GM23338 (cell line): Measurements from ENCODE around the gene WDR87. TPM values are rescaled to one million over a fixed set of nuclear protein-coding genes. Genes with fewer than 3 reads are reported as not detected.
"Not testable (repeated sequence)": the region's sequence is repeated elsewhere in the genome, so short reads cannot be mapped to it uniquely, and the experiment has no call there.

Source experiments
- ATAC-seq: fragments of 200-7000 bp; cut with Tn5 transposase; 3 replicates; pipeline ENCODE4 v1.9.1; 2020
- DNase-seq: peaks from one replicate; pipeline ENCODE4 v3.0.0-alpha.2; 2015; ENCODE audit warnings: low spot score
- H2AFZ ChIP-seq: fragments of 200-600 bp; sonication (generic); 2 replicates; pipeline ENCODE4 v1.8.0; 2016; ENCODE audit warnings: antibody characterized with exemption, mild to moderate bottlenecking, moderate library complexity
- H3F3A ChIP-seq: fragments of 200-600 bp; sonication (generic); replicated peaks from 2 replicates; pipeline ENCODE4 v1.8.0; 2017; ENCODE audit warnings: antibody characterized with exemption, mixed run types, low read depth
- H3K27ac ChIP-seq: fragments of 200-600 bp; sonication (generic); 2 replicates; pipeline ENCODE4 v1.6.1; 2016; ENCODE audit warnings: low read depth
- H3K27me3 ChIP-seq: fragments of 200-600 bp; sonication (generic); 2 replicates; pipeline ENCODE4 v1.8.0; 2016; ENCODE audit warnings: mild to moderate bottlenecking, mixed run types, moderate library complexity; ENCODE audit not compliant: insufficient read depth
- H3K36me3 ChIP-seq: fragments of 200-600 bp; sonication (generic); 2 replicates; pipeline ENCODE4 v1.8.0; 2016; ENCODE audit warnings: mild to moderate bottlenecking; ENCODE audit not compliant: insufficient read depth
- H3K4me1 ChIP-seq: fragments of 200-600 bp; sonication (generic); 2 replicates; pipeline ENCODE4 v1.8.0; 2016; ENCODE audit warnings: mild to moderate bottlenecking, moderate library complexity; ENCODE audit not compliant: insufficient read depth
- H3K4me2 ChIP-seq: fragments of 200-600 bp; sonication (generic); 2 replicates; pipeline ENCODE4 v1.7.1; 2017; ENCODE audit warnings: mixed run types
- H3K4me3 ChIP-seq: fragments of 200-600 bp; sonication (generic); 2 replicates; pipeline ENCODE4 v1.6.1; 2016; ENCODE audit warnings: mixed run types
- H3K79me2 ChIP-seq: fragments of 200-600 bp; sonication (generic); replicated peaks from 2 replicates; pipeline ENCODE4 v1.8.0; 2017; ENCODE audit warnings: mild to moderate bottlenecking; ENCODE audit not compliant: insufficient read depth
- H3K9me2 ChIP-seq: fragments of 200-600 bp; sonication (generic); 2 replicates; pipeline ENCODE4 v1.8.0; 2017; ENCODE audit not compliant: insufficient read depth
- H4K20me1 ChIP-seq: fragments of 200-600 bp; sonication (generic); replicated peaks from 2 replicates; pipeline ENCODE4 v1.8.0; 2017; ENCODE audit warnings: mild to moderate bottlenecking; ENCODE audit not compliant: insufficient read depth
- H3K27ac Mint-ChIP-seq: 2 replicates; pipeline ENCODE4 v1.8.0; 2020; ENCODE audit warnings: inconsistent platforms, mild to moderate bottlenecking, moderate library complexity, mixed read lengths
- H3K27me3 Mint-ChIP-seq: 3 replicates; pipeline ENCODE4 v1.8.0; 2022; ENCODE audit warnings: low read depth, mild to moderate bottlenecking, moderate library complexity, mixed read lengths, inconsistent platforms; ENCODE audit not compliant: insufficient read depth, poor library complexity
- H3K36me3 Mint-ChIP-seq: 3 replicates; pipeline ENCODE4 v1.8.0; 2021; ENCODE audit warnings: low read depth, mild to moderate bottlenecking, inconsistent platforms, moderate library complexity, mixed read lengths
- H3K4me1 Mint-ChIP-seq: 3 replicates; pipeline ENCODE4 v1.8.0; 2020; ENCODE audit warnings: mild to moderate bottlenecking, inconsistent platforms, mixed read lengths
- H3K4me3 Mint-ChIP-seq: 3 replicates; pipeline ENCODE4 v1.8.0; 2021; ENCODE audit warnings: moderate library complexity, mild to moderate bottlenecking, inconsistent platforms, mixed read lengths
- H3K9me3 Mint-ChIP-seq: 3 replicates; pipeline ENCODE4 v1.8.0; 2020; ENCODE audit warnings: moderate library complexity, mild to moderate bottlenecking, inconsistent platforms, mixed read lengths
- CREB1 ChIP-seq: fragments of 250-450 bp; sonication (Bioruptor Pico); IDR thresholded peaks from 2 replicates; pipeline ENCODE4 v1.5.0; 2020; ENCODE audit warnings: low read depth, mild to moderate bottlenecking, moderate library complexity
- EZH2 ChIP-seq: fragments of 200-600 bp; sonication (generic); IDR thresholded peaks from one replicate; pipeline ENCODE4 v1.8.0; 2017; ENCODE audit warnings: antibody characterized with exemption, mild to moderate bottlenecking, low read depth; ENCODE audit not compliant: unreplicated experiment
- EZH2phosphoT487 ChIP-seq: fragments of 200-600 bp; sonication (generic); IDR thresholded peaks from one replicate; pipeline ENCODE4 v1.8.1; 2018; ENCODE audit warnings: antibody characterized with exemption; ENCODE audit not compliant: unreplicated experiment
- JUNB ChIP-seq: IDR thresholded peaks from one replicate; pipeline ENCODE4 v1.6.1; 2016; ENCODE audit warnings: antibody characterized with exemption; ENCODE audit not compliant: unreplicated experiment
- REST ChIP-seq: IDR thresholded peaks from one replicate; pipeline ENCODE4 v1.6.1; 2018; ENCODE audit warnings: antibody characterized with exemption; ENCODE audit not compliant: unreplicated experiment
- ZNF331 ChIP-seq: fragments of 250-450 bp; sonication (Bioruptor Pico); IDR thresholded peaks from 2 replicates; pipeline ENCODE4 v1.5.0; 2020; ENCODE audit warnings: low read depth, mild to moderate bottlenecking, moderate library complexity
- polyA plus RNA-seq: library from polyadenylated mRNA; unstranded; fragments of >200 nt; fragmentation: Nextera tagmentation; extraction: Ambion mirVana; gene quantifications from 2 replicates; pipeline ENCODE4 v1.2.1, GENCODE V29; 2016
- total RNA-seq: library from RNA; depleted of rRNA; stranded (reverse); fragments of >200 nt; shearing (Covaris generic); gene quantifications from 2 replicates; pipeline ENCODE4 v1.2.3, GENCODE V29; 2014

The WDR87 gene
- total and polyA plus RNA-seq, 2 experiments from 2014 or later, result 0.02 TPM; not detected in 1

- Histone ChIP-seq H3K4me1 (peaks cover 28% of the 10 kb centered on the region), H3K27me3 (no peaks in the 10 kb centered on the region), H3K9me2 (no peaks in the 10 kb centered on the region), H3K4me3 (no peak overlapping the region), H3F3A (no peaks in the 10 kb centered on the region; the same call in 1 of the 2 replicates), H3K36me3 (no peaks in the 10 kb centered on the region), H3K79me2 (peaks cover 92% of the 10 kb centered on the region), H3K27ac (no peak overlapping the region), H2AFZ (no peak overlapping the region), H3K4me2 (no peak overlapping the region), H4K20me1 (no peaks in the 10 kb centered on the region; the same call in 1 of the 2 replicates)
- Mint-ChIP-seq H3K36me3 (peaks cover 15% of the 10 kb centered on the region), H3K9me3 (no peaks in the 10 kb centered on the region; the same call in 2 of the 3 replicates), H3K4me3 (no peak overlapping the region), H3K27ac (no peak overlapping the region), H3K4me1 (peaks cover 39% of the 10 kb centered on the region), H3K27me3 (peaks cover 10% of the 10 kb centered on the region)
- DNase-seq (no peak), ATAC-seq (no peak)
- TF ChIP-seq EZH2, result no peak
- TF ChIP-seq CREB1 (CRISPR knock-in tag), result no peak
- TF ChIP-seq REST, result no peak
- TF ChIP-seq ZNF331, result no peak
- no peak for TF ChIP-seq EZH2phosphoT487
- TF ChIP-seq JUNB, result no peak
Observed at GRCh38 chr19:37925212-37925611, 18.8 kb upstream of the WDR87 start.

- not testable (repeated sequence) for ATAC-seq, H3K9me3 Mint-ChIP-seq, H3K4me3 ChIP-seq, H3K4me3 Mint-ChIP-seq, DNase-seq, H3K27ac ChIP-seq, H3K27me3 ChIP-seq, H3K36me3 ChIP-seq, H3K27me3 Mint-ChIP-seq, H4K20me1 ChIP-seq, H3K9me2 ChIP-seq, H2AFZ ChIP-seq, H3F3A ChIP-seq, H3K27ac Mint-ChIP-seq, H3K4me2 ChIP-seq
- H3K79me2 ChIP-seq, result peaks cover 92% of the 10 kb centered on the region
- peaks cover 14% of the 10 kb centered on the region for H3K36me3 Mint-ChIP-seq
- H3K4me1 ChIP-seq, result peaks cover 25% of the 10 kb centered on the region
- H3K4me1 Mint-ChIP-seq, result peaks cover 36% of the 10 kb centered on the region
Observed at GRCh38 chr19:37924573-37924972, 18.2 kb upstream of the WDR87 start.
